Urinary bladder (tissue), 4 donors: ENCODE measurements around the gene HIGD1A. TPM values are rescaled to one million over a fixed set of nuclear protein-coding genes. Genes with fewer than 3 reads are reported as not detected.
"Not testable (repeated sequence)": the region's sequence is repeated elsewhere in the genome, so short reads cannot be mapped to it uniquely, and the experiment has no call there.

ENCODE experiments used
- DNase-seq: peaks from one replicate; pipeline ENCODE4 v3.0.0-alpha.2; 2015; ENCODE audit errors: extremely low spot score
- H3K27ac ChIP-seq: one replicate; pipeline ENCODE4 v1.5.1; 2013; ENCODE audit warnings: low read depth, mild to moderate bottlenecking, moderate library complexity
- H3K36me3 ChIP-seq: one replicate; pipeline ENCODE4 v1.6.1; 2013; ENCODE audit warnings: mild to moderate bottlenecking, moderate library complexity; ENCODE audit not compliant: insufficient read depth
- H3K4me1 ChIP-seq: one replicate; pipeline ENCODE4 v1.6.1; 2013; ENCODE audit warnings: mild to moderate bottlenecking, moderate library complexity; ENCODE audit not compliant: insufficient read depth
- H3K4me3 ChIP-seq: one replicate; pipeline ENCODE4 v1.5.1; 2013; ENCODE audit warnings: low read depth, low read length
- WGBS: extraction: QIAGEN DNeasy Blood & Tissue Kit; methylation state at CpG from one replicate; pipeline ENCODE4 v1.1.7; 2013; 5-methylcytosine and 5-hydroxymethylcytosine counted together
- polyA plus RNA-seq: library from polyadenylated mRNA; stranded (reverse); fragments of 200-250 nt; gene quantifications from one replicate; pipeline ENCODE4 v1.2.3, GENCODE V29; 2013
- total RNA-seq: library from RNA; depleted of rRNA; stranded (reverse); fragments of >200 nt; gene quantifications from one replicate; pipeline ENCODE4 v1.2.3, GENCODE V29; 2014
- donor health status: healthy with polysubstance abuse.
- donor health status: healthy.

Gene HIGD1A
- total and polyA plus RNA-seq, 2 donors = 144 to 207 TPM

GRCh38 chr3:42819351-42819965 is 15.2 kb upstream of the HIGD1A start:
- H3K4me1 ChIP-seq = no peaks in the 10 kb centered on the region
- no peak overlapping the region for H3K4me3 ChIP-seq
- no peak for DNase-seq
- WGBS = 31% methylated on average over 2 of the region's 2 CpGs
- H3K27ac ChIP-seq = no peak overlapping the region
- H3K36me3 ChIP-seq = no peaks in the 10 kb centered on the region

GRCh38 chr3:42815826-42816225 is 11.5 kb upstream of the HIGD1A start:
- Histone ChIP-seq H3K36me3 (no peaks in the 10 kb centered on the region), H3K4me3 (no peak overlapping the region), H3K4me1 (no peaks in the 10 kb centered on the region), H3K27ac (no peak overlapping the region)
- DNase-seq = no peak
- 76% methylated on average over 2 of the region's 2 CpGs for WGBS

- no peaks in the 10 kb centered on the region for H3K36me3 ChIP-seq
- no peak overlapping the region for H3K4me3 ChIP-seq
- no peaks in the 10 kb centered on the region for H3K4me1 ChIP-seq
- no peak for DNase-seq
- WGBS = 42% methylated on average over 2 of the region's 2 CpGs
- no peak overlapping the region for H3K27ac ChIP-seq
Observed at GRCh38 chr3:42814914-42815507, 10.7 kb upstream of the HIGD1A start.

GRCh38 chr3:42814246-42814645 is 10.0 kb upstream of the HIGD1A start:
- DNase-seq = no peak
- H3K4me3 ChIP-seq = no peak overlapping the region
- H3K4me1 ChIP-seq = no peaks in the 10 kb centered on the region
- no peak overlapping the region for H3K27ac ChIP-seq
- 72% methylated on average over 5 of the region's 5 CpGs for WGBS
- no peaks in the 10 kb centered on the region for H3K36me3 ChIP-seq

- WGBS = 38% methylated on average over 15 of the region's 15 CpGs
- H3K4me3 ChIP-seq, DNase-seq, H3K36me3 ChIP-seq, H3K27ac ChIP-seq, H3K4me1 ChIP-seq: not testable (repeated sequence)
Observed at GRCh38 chr3:42811118-42811883, 7.0 kb upstream of the HIGD1A start.

GRCh38 chr3:42810706-42811105 is 6.4 kb upstream of the HIGD1A start:
- H3K27ac ChIP-seq, H3K36me3 ChIP-seq, H3K4me3 ChIP-seq, H3K4me1 ChIP-seq, DNase-seq: not testable (repeated sequence)
- 81% methylated on average over 10 of the region's 10 CpGs for WGBS

- WGBS = 91% methylated on average over 5 of the region's 5 CpGs
- Histone ChIP-seq H3K4me3 (no peak within 1 kb of the TSS), H3K36me3 (no peaks in the 10 kb centered on the region), H3K4me1 (no peaks in the 10 kb centered on the region), H3K27ac (no peak within 1 kb of the TSS)
- no peak for DNase-seq
Observed at GRCh38 chr3:42809202-42809601, 4.9 kb upstream of the HIGD1A start, which contains the start of gene ACKR2. Gene ACKR2 (plus strand): TSS chr3:42809445. CDS start chr3:42864503, 55,058 bp downstream.

GRCh38 chr3:42807929-42808328 is 3.6 kb upstream of the HIGD1A start:
- Histone ChIP-seq H3K27ac (no peak overlapping the region), H3K36me3 (no peaks in the 10 kb centered on the region), H3K4me3 (no peak overlapping the region), H3K4me1 (no peaks in the 10 kb centered on the region)
- 91% methylated on average over 4 of the region's 4 CpGs for WGBS
- no peak for DNase-seq

GRCh38 chr3:42805141-42805821 is 991 bp upstream of the HIGD1A start:
- no peak for DNase-seq
- H3K4me3 ChIP-seq = no peak overlapping the region
- 32% methylated on average over 23 of the region's 23 CpGs for WGBS
- H3K4me1 ChIP-seq = no peaks in the 10 kb centered on the region
- no peak overlapping the region for H3K27ac ChIP-seq
- no peaks in the 10 kb centered on the region for H3K36me3 ChIP-seq

GRCh38 chr3:42804831-42805132 is 492 bp upstream of the HIGD1A start:
- Histone ChIP-seq H3K36me3 (no peaks in the 10 kb centered on the region), H3K4me1 (no peaks in the 10 kb centered on the region), H3K4me3 (peak overlapping the region; percentile 79), H3K27ac (peak overlapping the region; percentile 88)
- DNase-seq = no peak
- 2% methylated on average over 13 of the region's 13 CpGs for WGBS

- no peaks in the 10 kb centered on the region for H3K4me1 ChIP-seq
- no peak for DNase-seq
- peak overlapping the region; percentile 79 for H3K4me3 ChIP-seq
- peak overlapping the region; percentile 93 for H3K27ac ChIP-seq
- no peaks in the 10 kb centered on the region for H3K36me3 ChIP-seq
- 1% methylated on average over 33 of the region's 33 CpGs for WGBS
Observed at GRCh38 chr3:42803414-42804105, 730 bp downstream of the HIGD1A start.

- no peak for DNase-seq
- H3K4me1 ChIP-seq = no peaks in the 10 kb centered on the region
Observed at GRCh38 chr3:42802876-42803413, 1.3 kb downstream of the HIGD1A start.

GRCh38 chr3:42801784-42802183 is 2.5 kb downstream of the HIGD1A start:
- no peaks in the 10 kb centered on the region for H3K4me1 ChIP-seq

More at GRCh38 chr3:42802876-42803413, 1.3 kb downstream of the HIGD1A start:
- Histone ChIP-seq H3K36me3 (no peaks in the 10 kb centered on the region), H3K4me3 (peak overlapping the region; percentile 79), H3K27ac (no peak overlapping the region)
- 43% methylated on average over 11 of the region's 11 CpGs for WGBS

More at GRCh38 chr3:42801784-42802183, 2.5 kb downstream of the HIGD1A start:
- no peak for DNase-seq
- WGBS = 92% methylated on average over 4 of the region's 4 CpGs
- no peaks in the 10 kb centered on the region for H3K36me3 ChIP-seq
- no peak overlapping the region for H3K4me3 ChIP-seq
- no peak overlapping the region for H3K27ac ChIP-seq
